CD4-positive, CD25-positive, alpha-beta regulatory T cell (primary cell): ENCODE data around the gene BUD23. TPM values are rescaled to one million over a fixed set of nuclear protein-coding genes. Genes with fewer than 3 reads are reported as not detected.

Source experiments
- polyA plus RNA-seq, 4 donors: library from polyadenylated mRNA; unstranded; fragments of 300-500 nt; fragmentation: Illumina TruSeq; gene quantifications; one replicate each; pipeline ENCODE4 v1.2.3, GENCODE V29; 2021
- total RNA-seq: library from RNA; stranded (reverse); gene quantifications from one replicate; pipeline ENCODE4 v1.2.3, GENCODE V29; 2022

BUD23 gene
- total and polyA plus RNA-seq, 5 donors from 2014 or later: 96.3 to 127 (median 119) TPM

Other genes with a start within 250 kb of the BUD23 start
- not detected for gene FZD9, start 249.8 kb upstream of the BUD23 start, total RNA-seq
- under 1 TPM in 2 of 4 donors, not detected in 2; 0.13 to 0.15 TPM for gene FZD9, start 249.8 kb upstream of the BUD23 start, polyA plus RNA-seq
- gene BAZ1B, start 161.3 kb upstream of the BUD23 start, total RNA-seq: 61.8 TPM
- gene BAZ1B, start 161.3 kb upstream of the BUD23 start, polyA plus RNA-seq: 10 to 100 TPM; 13.0 to 14.4 (median 13.8) TPM
- 126 TPM for gene BCL7B, start 125.9 kb upstream of the BUD23 start, total RNA-seq
- gene BCL7B, start 125.9 kb upstream of the BUD23 start, polyA plus RNA-seq: 100 to 1,000 TPM in 1 of 4 donors, 10 to 100 TPM in 3; 78.9 to 105 (median 89.7) TPM
- 12.2 TPM for gene TBL2, start 105.0 kb upstream of the BUD23 start, total RNA-seq
- gene TBL2, start 105.0 kb upstream of the BUD23 start, polyA plus RNA-seq: 10 to 100 TPM; 24.1 to 32.5 (median 28.1) TPM
- not detected for gene MLXIPL, start 59.1 kb upstream of the BUD23 start, total RNA-seq
- gene MLXIPL, start 59.1 kb upstream of the BUD23 start, polyA plus RNA-seq: not detected
- 0.64 TPM for gene VPS37D, start 15.8 kb upstream of the BUD23 start, total RNA-seq
- gene VPS37D, start 15.8 kb upstream of the BUD23 start, polyA plus RNA-seq: under 1 TPM in 1 of 4 donors, not detected in 3; 0.29 TPM
- gene DNAJC30, start 144 bp upstream of the BUD23 start, total RNA-seq: 10.0 TPM
- 10 to 100 TPM; 10.8 to 14.4 (median 12.8) TPM for gene DNAJC30, start 144 bp upstream of the BUD23 start, polyA plus RNA-seq
- 27.3 TPM for gene STX1A, start 36.1 kb downstream of the BUD23 start, total RNA-seq
- gene STX1A, start 36.1 kb downstream of the BUD23 start, polyA plus RNA-seq: 1 to 10 TPM in 3 of 4 donors, under 1 TPM in 1; 0.80 to 3.1 (median 2.0) TPM
- gene ABHD11, start 55.2 kb downstream of the BUD23 start, total RNA-seq: 19.3 TPM
- gene ABHD11, start 55.2 kb downstream of the BUD23 start, polyA plus RNA-seq: 10 to 100 TPM; 14.5 to 17.5 (median 16.3) TPM
- not detected for gene CLDN3, start 86.7 kb downstream of the BUD23 start, total RNA-seq
- not detected for gene CLDN3, start 86.7 kb downstream of the BUD23 start, polyA plus RNA-seq
- gene CLDN4, start 147.4 kb downstream of the BUD23 start, total RNA-seq: 0.79 TPM
- gene CLDN4, start 147.4 kb downstream of the BUD23 start, polyA plus RNA-seq: under 1 TPM; 0.10 to 0.63 (median 0.23) TPM
- gene METTL27, start 158.9 kb downstream of the BUD23 start, total RNA-seq: 2.9 TPM
- 10 to 100 TPM in 2 of 4 donors, 1 to 10 TPM in 2; 1.1 to 29.1 (median 11.9) TPM for gene METTL27, start 158.9 kb downstream of the BUD23 start, polyA plus RNA-seq
- gene TMEM270, start 177.6 kb downstream of the BUD23 start, total RNA-seq: not detected
- gene TMEM270, start 177.6 kb downstream of the BUD23 start, polyA plus RNA-seq: under 1 TPM in 1 of 4 donors, not detected in 3; 0.34 TPM